Lower lobe of right lung (tissue), 2 donors: Measurements from ENCODE around the gene C4BPA. TPM values are rescaled to one million over a fixed set of nuclear protein-coding genes. Genes with fewer than 3 reads are reported as not detected.

Experiments used
- ATAC-seq, 2 donors: fragments of 200-7000 bp; cut with Tn5 transposase; one replicate each; pipeline ENCODE4 v1.9.1; 2020 to 2022; ENCODE audit warnings: mild to moderate bottlenecking in 2 of 2, moderate library complexity in 2 of 2
- DNase-seq: peaks from one replicate; pipeline ENCODE4 v3.0.0-alpha.2; 2020
- H3K27ac ChIP-seq: fragments of 200-600 bp; one replicate; pipeline ENCODE4 v1.8.0; 2022
- H3K27me3 ChIP-seq: fragments of 200-600 bp; one replicate; pipeline ENCODE4 v1.8.0; 2022; ENCODE audit warnings: low read depth
- H3K36me3 ChIP-seq: fragments of 200-600 bp; one replicate; pipeline ENCODE4 v1.8.0; 2022; ENCODE audit warnings: mild to moderate bottlenecking
- H3K4me1 ChIP-seq: fragments of 200-600 bp; one replicate; pipeline ENCODE4 v1.8.0; 2022
- H3K4me3 ChIP-seq: fragments of 200-600 bp; one replicate; pipeline ENCODE4 v1.8.0; 2022; ENCODE audit warnings: mild to moderate bottlenecking
- H3K9me3 ChIP-seq: fragments of 200-600 bp; one replicate; pipeline ENCODE4 v1.8.0; 2022
- intact Hi-C: fragments of 100-400 bp; cut with DNase I; formaldehyde crosslinking; loops from one replicate; pipeline ENCODE4 v1.11.0; 2022
- total RNA-seq: library from RNA; stranded (reverse); fragmentation: NEBNext Ultra II Directional; extraction: Animal tissue kit (Norgen Biotek cat#: 25700); gene quantifications from one replicate; pipeline ENCODE4 v1.2.1, GENCODE V29; 2021
- TF ChIP-seq, protein P1 (sequence below): fragments of 200-600 bp; IDR thresholded peaks from one replicate; pipeline ENCODE4 v1.8.0; 2022; ENCODE audit warnings: antibody characterized with exemption, mild to moderate bottlenecking
- donor health status: DM: no; HTN: yes; CAD: no; lungs with severe emphysema.

The C4BPA gene
- total RNA-seq, 1 donor from 2014 or later, result 65.2 TPM

DNA sequence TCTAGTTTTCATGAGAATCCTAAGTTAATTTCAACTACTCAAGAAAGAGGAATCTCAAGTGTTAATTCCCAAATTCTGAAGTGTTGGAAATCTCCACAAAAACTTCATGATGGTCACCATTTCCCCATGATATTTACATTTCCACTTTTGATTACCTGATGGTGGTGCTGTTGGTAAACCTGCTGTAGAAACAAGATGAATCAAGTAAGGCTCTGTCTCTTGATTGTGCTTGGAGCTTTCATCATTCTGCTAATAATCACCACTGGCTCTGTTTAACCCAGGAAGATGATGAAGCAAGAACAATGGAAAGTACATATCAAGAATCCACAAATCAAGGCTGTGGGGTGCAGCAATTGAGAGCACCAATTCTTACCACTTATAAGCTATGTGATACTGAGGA lies 77.8 kb downstream of the C4BPA start:
- no peak for DNase-seq
- no peak overlapping the region for H3K27ac ChIP-seq
- no peaks in the 10 kb centered on the region for H3K27me3 ChIP-seq
- no peaks in the 10 kb centered on the region for H3K36me3 ChIP-seq
- intact Hi-C loops, result no loop called here
- TF ChIP-seq, protein P1, sequence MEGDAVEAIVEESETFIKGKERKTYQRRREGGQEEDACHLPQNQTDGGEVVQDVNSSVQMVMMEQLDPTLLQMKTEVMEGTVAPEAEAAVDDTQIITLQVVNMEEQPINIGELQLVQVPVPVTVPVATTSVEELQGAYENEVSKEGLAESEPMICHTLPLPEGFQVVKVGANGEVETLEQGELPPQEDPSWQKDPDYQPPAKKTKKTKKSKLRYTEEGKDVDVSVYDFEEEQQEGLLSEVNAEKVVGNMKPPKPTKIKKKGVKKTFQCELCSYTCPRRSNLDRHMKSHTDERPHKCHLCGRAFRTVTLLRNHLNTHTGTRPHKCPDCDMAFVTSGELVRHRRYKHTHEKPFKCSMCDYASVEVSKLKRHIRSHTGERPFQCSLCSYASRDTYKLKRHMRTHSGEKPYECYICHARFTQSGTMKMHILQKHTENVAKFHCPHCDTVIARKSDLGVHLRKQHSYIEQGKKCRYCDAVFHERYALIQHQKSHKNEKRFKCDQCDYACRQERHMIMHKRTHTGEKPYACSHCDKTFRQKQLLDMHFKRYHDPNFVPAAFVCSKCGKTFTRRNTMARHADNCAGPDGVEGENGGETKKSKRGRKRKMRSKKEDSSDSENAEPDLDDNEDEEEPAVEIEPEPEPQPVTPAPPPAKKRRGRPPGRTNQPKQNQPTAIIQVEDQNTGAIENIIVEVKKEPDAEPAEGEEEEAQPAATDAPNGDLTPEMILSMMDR, result peak; percentile 8
- no peaks in the 10 kb centered on the region for H3K9me3 ChIP-seq
- H3K4me3 ChIP-seq, result no peak overlapping the region
- no peaks in the 10 kb centered on the region for H3K4me1 ChIP-seq
- no peak for ATAC-seq

DNA sequence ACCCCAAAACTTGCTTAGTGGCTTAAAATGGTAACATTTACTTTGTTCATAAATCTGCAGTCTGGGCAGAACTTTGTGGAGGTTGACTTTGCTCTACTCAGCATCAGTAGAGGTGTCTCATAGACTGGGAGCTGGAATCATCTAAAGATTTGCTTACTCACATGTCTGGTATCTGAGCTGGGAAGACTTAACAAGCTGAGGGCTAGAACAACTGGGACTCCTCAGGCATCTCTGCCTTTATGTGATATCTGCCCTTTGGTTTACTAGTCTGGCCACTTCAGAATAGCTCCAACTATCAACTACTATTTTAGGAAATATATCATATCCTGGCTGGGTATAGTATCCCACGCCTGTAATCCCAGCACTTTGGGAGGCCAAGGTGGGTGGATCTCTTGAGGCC lies 82.5 kb downstream of the C4BPA start:
- H3K27ac ChIP-seq, result no peak overlapping the region
- DNase-seq (no peak), ATAC-seq (no peak)
- no peaks in the 10 kb centered on the region for H3K36me3 ChIP-seq
- TF ChIP-seq, protein P1, result no peak
- H3K4me1 ChIP-seq, result peaks cover 15% of the 10 kb centered on the region
- intact Hi-C loops, result no loop called here
- no peak overlapping the region for H3K4me3 ChIP-seq
- H3K27me3 ChIP-seq, result no peaks in the 10 kb centered on the region
- H3K9me3 ChIP-seq, result no peaks in the 10 kb centered on the region

DNA sequence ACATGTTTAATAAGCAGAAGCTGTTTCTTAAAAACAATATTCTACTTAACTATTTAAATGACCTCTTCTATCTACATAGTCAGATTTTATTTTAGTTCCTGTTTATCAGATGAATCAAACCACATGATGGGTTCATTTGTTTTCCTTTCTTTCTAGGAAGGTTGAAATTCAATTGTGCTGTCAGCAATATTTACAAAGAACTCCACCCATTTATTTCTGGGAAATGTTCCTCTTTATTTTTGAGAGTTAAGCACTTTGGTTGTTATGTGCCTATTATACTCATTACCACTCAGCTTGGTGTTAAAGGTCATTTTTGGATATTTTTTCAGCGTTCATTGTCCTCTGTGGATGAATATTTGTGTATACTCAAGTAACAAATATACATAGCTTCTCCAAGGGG lies 84.9 kb downstream of the C4BPA start:
- TF ChIP-seq, protein P1, result no peak
- Histone ChIP-seq H3K27ac (peak overlapping the region; percentile 12), H3K36me3 (no peaks in the 10 kb centered on the region), H3K9me3 (no peaks in the 10 kb centered on the region), H3K4me1 (peaks cover 15% of the 10 kb centered on the region), H3K27me3 (no peaks in the 10 kb centered on the region), H3K4me3 (no peak overlapping the region)
- DNase-seq, result no peak
- ATAC-seq, result no peak
- intact Hi-C loops, result no loop called here

DNA sequence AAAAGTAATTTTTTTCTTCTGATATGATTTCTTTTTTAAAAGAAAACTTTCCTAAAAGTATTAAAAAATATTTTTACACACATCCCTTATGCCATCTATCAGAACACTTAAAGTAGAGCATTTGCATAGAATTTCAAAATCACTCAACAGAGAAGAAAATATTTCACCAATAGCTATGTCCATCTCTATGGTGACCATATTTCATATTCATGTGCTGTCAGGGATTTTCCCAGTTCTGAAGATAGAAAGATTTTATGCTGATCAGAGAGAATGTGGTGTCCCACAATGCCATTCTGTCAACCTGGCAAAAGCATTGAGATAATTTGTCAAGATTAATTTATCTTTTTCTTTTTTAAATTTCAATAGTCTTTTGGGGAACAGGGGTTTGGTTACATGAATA lies 87.0 kb downstream of the C4BPA start:
- Histone ChIP-seq H3K36me3 (no peaks in the 10 kb centered on the region), H3K27me3 (no peaks in the 10 kb centered on the region), H3K27ac (no peak overlapping the region), H3K9me3 (no peaks in the 10 kb centered on the region), H3K4me1 (peaks cover 15% of the 10 kb centered on the region), H3K4me3 (no peak overlapping the region)
- no peak for DNase-seq
- intact Hi-C loops, result no loop called here
- ATAC-seq, result no peak
- TF ChIP-seq, protein P1, result no peak

DNA sequence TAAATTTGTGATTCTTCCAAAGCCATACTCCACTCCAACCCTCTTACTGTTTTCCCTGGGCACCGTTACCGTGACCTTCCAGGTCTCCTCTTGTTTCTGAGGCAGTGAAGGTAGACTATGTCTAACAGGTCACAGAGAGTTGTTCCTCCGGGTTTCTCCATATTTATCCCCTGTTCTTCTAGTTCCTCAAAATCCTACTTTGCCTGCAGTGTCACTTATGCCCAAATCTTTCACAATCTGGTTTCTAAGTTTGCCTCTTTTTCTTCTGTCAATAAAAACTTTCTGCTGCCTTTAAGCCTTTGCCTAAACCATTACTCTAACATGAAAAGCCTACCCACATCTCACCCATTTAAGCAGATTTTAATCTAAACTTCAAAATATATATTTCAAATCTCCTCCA lies 87.7 kb downstream of the C4BPA start:
- H3K4me3 ChIP-seq, result no peak overlapping the region

More for the DNA sequence above, 87.7 kb downstream of the C4BPA start:
- ATAC-seq (no peak), DNase-seq (no peak)
- H3K4me1 ChIP-seq, result peaks cover 15% of the 10 kb centered on the region
- TF ChIP-seq, protein P1, result no peak
- no peaks in the 10 kb centered on the region for H3K27me3 ChIP-seq
- no peak overlapping the region for H3K27ac ChIP-seq
- intact Hi-C loops, result no loop called here
- H3K9me3 ChIP-seq, result no peaks in the 10 kb centered on the region
- H3K36me3 ChIP-seq, result no peaks in the 10 kb centered on the region
